IPS DF 6.9 (cell line): Measurements from ENCODE around the gene OR51G2.
"Not testable (repeated sequence)": the region's sequence is repeated elsewhere in the genome, so short reads cannot be mapped to it uniquely, and the experiment has no call there.

ENCODE experiments used
- DNase-seq: peaks from one replicate; pipeline ENCODE4 v3.0.0-alpha.2; 2013; ENCODE audit warnings: low read depth, low spot score
- H3K27ac ChIP-seq: one replicate; pipeline ENCODE4 v1.5.1; 2013; ENCODE audit warnings: low read length, control low read depth
- H3K27me3 ChIP-seq: 2 replicates; pipeline ENCODE4 v1.6.1; 2013; ENCODE audit warnings: mild to moderate bottlenecking, low read length; ENCODE audit not compliant: control insufficient read depth, insufficient read depth
- H3K36me3 ChIP-seq: 2 replicates; pipeline ENCODE4 v1.6.1; 2013; ENCODE audit warnings: low read length; ENCODE audit not compliant: control insufficient read depth, insufficient read depth
- H3K4me1 ChIP-seq: 2 replicates; pipeline ENCODE4 v1.6.1; 2013; ENCODE audit warnings: low read length; ENCODE audit not compliant: control insufficient read depth, insufficient read depth
- H3K4me3 ChIP-seq: 2 replicates; pipeline ENCODE4 v1.5.1; 2013; ENCODE audit warnings: mild to moderate bottlenecking, low read length
- H3K9me3 ChIP-seq: 2 replicates; pipeline ENCODE4 v1.6.1; 2013; ENCODE audit warnings: low read length, inconsistent platforms; ENCODE audit not compliant: control insufficient read depth, insufficient read depth
- WGBS: extraction: QIAGEN DNeasy Blood & Tissue Kit; methylation state at CpG from one replicate; pipeline ENCODE4 v1.1.7; 2013; ENCODE audit warnings: mixed read lengths, missing lambda C conversion rate; ENCODE audit not compliant: insufficient read length, insufficient coverage; 5-methylcytosine and 5-hydroxymethylcytosine counted together

OR51G2 gene, protein sequence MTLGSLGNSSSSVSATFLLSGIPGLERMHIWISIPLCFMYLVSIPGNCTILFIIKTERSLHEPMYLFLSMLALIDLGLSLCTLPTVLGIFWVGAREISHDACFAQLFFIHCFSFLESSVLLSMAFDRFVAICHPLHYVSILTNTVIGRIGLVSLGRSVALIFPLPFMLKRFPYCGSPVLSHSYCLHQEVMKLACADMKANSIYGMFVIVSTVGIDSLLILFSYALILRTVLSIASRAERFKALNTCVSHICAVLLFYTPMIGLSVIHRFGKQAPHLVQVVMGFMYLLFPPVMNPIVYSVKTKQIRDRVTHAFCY

DNA sequence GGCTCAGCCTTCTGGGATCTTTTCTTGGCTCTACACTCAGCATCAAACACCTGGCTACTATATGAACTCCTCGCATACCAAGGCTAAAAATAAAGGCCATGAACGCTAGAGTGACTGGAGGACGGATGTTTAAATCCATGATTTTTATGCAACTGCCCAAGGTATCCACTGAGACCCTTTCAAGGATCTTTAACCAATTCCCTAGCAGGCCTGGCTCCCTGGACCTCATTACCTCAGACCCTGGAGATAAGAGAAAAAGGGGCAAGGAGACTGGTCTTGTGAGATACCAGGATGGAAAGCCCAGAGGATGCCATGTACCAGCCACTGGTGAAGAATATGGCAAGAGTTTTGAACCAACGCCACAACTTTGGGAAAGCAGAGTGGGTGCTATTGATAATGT lies at the start of gene OR51G2:
Gene OR51G2 (minus strand): TSS at position 101 of the 400 bp plus-strand sequence. CDS start 3,687 bp downstream, outside the sequence.
- DNase-seq = no peak

DNA sequence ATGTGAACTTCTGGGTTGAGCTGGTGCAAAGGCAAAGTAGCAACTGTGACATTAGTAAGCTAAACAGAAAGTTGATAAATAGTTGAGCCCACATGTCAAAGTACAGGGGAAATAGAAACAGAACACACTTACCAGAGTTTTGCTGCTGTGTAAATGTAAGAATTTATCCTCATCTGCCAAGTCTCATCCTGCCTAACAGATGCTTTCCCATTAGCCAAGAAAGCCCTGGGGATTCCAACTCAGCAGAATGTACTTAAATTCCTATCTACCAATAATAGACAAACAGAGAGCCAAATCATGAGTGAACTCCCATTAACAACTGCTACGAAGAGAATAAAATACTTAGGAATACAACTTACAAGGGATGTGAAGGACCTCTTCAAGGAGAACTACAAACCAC lies 43.7 kb upstream of the OR51G2 start:
- Histone ChIP-seq H3K27ac (no peak overlapping the region), H3K27me3 (no peaks in the 10 kb centered on the region), H3K36me3 (no peaks in the 10 kb centered on the region), H3K4me3 (no peak overlapping the region), H3K4me1 (no peaks in the 10 kb centered on the region), H3K9me3 (no peaks in the 10 kb centered on the region)
- no CpG with 5 or more reads among the region's 1 CpG for WGBS
- no peak for DNase-seq

More for the DNA sequence above, at the start of gene OR51G2:
- WGBS = no CpG with 5 or more reads among the region's 4 CpGs
- Histone ChIP-seq H3K27ac (no peak within 1 kb of the TSS), H3K4me1 (no peaks in the 10 kb centered on the region), H3K4me3 (no peak within 1 kb of the TSS), H3K36me3 (no peaks in the 10 kb centered on the region), H3K9me3 (no peaks in the 10 kb centered on the region), H3K27me3 (no peaks in the 10 kb centered on the region)

DNA sequence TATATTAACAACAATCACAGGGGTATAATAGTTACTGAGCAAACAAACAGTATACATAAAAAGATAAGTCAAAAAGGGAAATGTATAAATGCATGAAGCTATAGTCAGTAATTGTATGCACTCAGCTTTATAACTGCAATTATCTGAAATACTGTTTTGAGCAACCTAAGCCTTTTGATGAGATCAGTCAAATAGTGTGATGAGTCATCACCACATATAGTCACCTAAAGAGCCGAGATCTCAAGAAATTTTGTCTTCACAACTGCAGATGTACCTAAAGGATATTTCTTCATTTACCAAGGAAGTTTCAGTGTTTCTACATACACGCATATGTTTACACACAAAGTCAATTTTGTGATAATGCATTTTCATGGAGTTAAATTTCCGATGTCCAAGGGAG lies 41.7 kb upstream of the OR51G2 start:
- no peak for DNase-seq
- no peaks in the 10 kb centered on the region for H3K27me3 ChIP-seq

DNA sequence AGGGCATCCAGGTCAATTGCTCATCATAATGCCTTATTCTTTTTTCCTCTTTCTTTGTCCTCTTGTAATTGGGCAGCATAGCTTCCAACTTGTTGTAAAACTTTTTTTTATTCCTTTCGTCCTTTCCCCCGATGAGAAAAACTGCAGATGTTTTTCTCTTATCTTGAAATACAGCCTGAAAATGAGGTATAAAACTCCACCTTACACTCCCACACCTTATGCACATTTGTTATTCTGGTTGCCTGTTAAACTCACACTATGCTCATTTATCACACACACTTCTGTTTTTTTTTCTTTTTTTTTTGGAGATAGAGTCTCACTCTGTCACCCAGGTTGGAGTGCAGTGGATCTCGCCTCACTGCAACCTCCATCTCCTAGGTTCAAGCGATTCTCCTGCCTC lies 38.2 kb upstream of the OR51G2 start:
- no peak for DNase-seq
- no peaks in the 10 kb centered on the region for H3K36me3 ChIP-seq
- no peaks in the 10 kb centered on the region for H3K27me3 ChIP-seq
- no peaks in the 10 kb centered on the region for H3K9me3 ChIP-seq
- no peak overlapping the region for H3K4me3 ChIP-seq
- no CpG with 5 or more reads among the region's 4 CpGs for WGBS
- H3K4me1 ChIP-seq = no peaks in the 10 kb centered on the region
- no peak overlapping the region for H3K27ac ChIP-seq

More for the DNA sequence above, 41.7 kb upstream of the OR51G2 start:
- Histone ChIP-seq H3K27ac (no peak overlapping the region), H3K4me1 (no peaks in the 10 kb centered on the region), H3K4me3 (no peak overlapping the region), H3K9me3 (no peaks in the 10 kb centered on the region), H3K36me3 (no peaks in the 10 kb centered on the region)
- no CpG with 5 or more reads among the region's 3 CpGs for WGBS

DNA sequence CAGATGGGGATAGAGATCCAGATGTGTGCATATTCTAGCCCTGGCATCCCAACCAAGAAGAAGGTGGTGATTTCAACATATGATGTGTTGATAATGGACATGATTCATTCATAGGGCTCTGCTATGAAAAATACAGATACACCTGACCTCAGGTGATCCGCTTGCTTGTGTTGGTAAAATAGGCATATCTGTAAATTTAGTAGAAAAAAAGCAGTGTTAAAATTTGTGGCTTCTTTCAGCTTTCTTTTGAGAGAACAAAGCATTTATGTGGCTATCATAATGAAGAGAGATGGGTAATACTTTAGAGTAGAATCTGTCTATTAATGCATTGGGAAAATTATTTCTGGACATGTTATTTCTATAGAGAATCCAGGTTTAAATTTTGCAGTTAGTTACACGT lies 36.5 kb upstream of the OR51G2 start, which contains the start of gene OR51A2:
Gene OR51A2 (minus strand): TSS at position 101 of the 400 bp plus-strand sequence. CDS start 0 bp downstream, at position 101.
- not testable (repeated sequence) for H3K27me3 ChIP-seq, H3K9me3 ChIP-seq, H3K36me3 ChIP-seq, DNase-seq, H3K4me1 ChIP-seq, H3K4me3 ChIP-seq, H3K27ac ChIP-seq
- no CpG with 5 or more reads among the region's 2 CpGs for WGBS

DNA sequence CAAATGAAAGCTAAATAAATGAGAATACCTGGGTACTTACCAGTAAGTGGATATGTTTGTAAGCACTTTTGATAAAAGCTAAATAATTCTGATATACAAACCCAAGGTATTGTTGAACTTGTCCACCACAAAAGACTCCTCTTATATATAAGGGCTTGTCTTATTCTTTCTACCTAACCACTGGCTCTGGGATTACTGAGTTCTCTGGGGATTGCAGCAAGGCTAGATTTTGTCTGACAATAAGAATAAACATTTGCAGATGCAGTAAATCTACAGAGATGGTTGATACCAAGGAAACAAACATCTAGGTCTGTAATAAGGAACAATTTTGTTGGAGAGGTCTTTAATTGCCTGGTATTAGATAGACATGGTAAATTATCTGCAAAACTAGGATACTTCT lies 28.4 kb upstream of the OR51G2 start, which contains the start of gene OR51A4:
Gene OR51A4 (minus strand): TSS at position 101 of the 400 bp plus-strand sequence. CDS start 505 bp downstream, outside the sequence.
- H3K4me3 ChIP-seq = no peak within 1 kb of the TSS
- no peaks in the 10 kb centered on the region for H3K27me3 ChIP-seq
- H3K9me3 ChIP-seq = no peaks in the 10 kb centered on the region
- no peaks in the 10 kb centered on the region for H3K36me3 ChIP-seq
- no peak within 1 kb of the TSS for H3K27ac ChIP-seq
- DNase-seq = no peak
- H3K4me1 ChIP-seq = no peaks in the 10 kb centered on the region

DNA sequence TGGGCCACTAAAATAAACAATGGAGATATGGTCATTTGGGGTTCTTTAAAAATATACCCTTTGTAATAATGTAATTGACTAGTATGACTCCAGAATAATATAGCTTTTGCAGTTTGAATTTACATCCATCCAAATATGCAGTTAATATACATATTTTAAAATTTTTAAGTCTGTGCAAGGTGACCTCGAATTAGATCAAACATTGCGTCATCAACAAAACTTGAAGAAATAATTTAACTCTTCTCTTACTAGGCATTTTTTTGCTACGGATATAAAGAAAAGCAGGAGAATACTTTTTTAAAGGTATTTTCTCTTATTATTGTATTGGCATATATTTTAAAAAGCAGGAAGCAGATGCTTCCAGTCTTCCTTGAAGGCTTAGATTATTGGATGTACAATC lies 17.6 kb upstream of the OR51G2 start:
- H3K9me3 ChIP-seq = no peaks in the 10 kb centered on the region
- no CpG with 5 or more reads among the region's 3 CpGs for WGBS

DNA sequence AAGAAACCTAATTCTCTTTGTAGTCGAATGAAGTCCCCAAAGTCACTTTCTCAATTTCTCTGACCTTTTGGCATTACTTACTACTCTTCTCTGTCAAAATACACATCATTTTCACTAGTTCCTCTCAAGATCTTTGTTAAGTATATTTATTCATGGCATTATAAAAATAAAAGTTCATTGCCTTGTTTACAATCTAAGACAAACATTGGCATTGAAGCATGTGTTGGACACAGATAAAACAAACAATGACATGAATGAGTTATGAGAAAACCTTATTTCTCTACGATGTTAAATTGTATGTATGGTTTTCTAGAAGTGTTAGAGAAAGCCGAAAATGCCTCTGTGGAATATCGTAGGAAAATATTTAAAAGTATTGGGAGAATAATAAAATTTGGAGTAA lies 13.6 kb upstream of the OR51G2 start:
- WGBS = 100% methylated on average over 3 of the region's 4 CpGs
- Histone ChIP-seq H3K4me3 (no peak overlapping the region), H3K9me3 (no peaks in the 10 kb centered on the region), H3K36me3 (no peaks in the 10 kb centered on the region), H3K27ac (no peak overlapping the region), H3K4me1 (no peaks in the 10 kb centered on the region), H3K27me3 (no peaks in the 10 kb centered on the region)
- DNase-seq = no peak

More for the DNA sequence above, 17.6 kb upstream of the OR51G2 start:
- no peaks in the 10 kb centered on the region for H3K36me3 ChIP-seq
- no peaks in the 10 kb centered on the region for H3K27me3 ChIP-seq
- no peak overlapping the region for H3K4me3 ChIP-seq
- DNase-seq = no peak
- no peak overlapping the region for H3K27ac ChIP-seq
- H3K4me1 ChIP-seq = no peaks in the 10 kb centered on the region

DNA sequence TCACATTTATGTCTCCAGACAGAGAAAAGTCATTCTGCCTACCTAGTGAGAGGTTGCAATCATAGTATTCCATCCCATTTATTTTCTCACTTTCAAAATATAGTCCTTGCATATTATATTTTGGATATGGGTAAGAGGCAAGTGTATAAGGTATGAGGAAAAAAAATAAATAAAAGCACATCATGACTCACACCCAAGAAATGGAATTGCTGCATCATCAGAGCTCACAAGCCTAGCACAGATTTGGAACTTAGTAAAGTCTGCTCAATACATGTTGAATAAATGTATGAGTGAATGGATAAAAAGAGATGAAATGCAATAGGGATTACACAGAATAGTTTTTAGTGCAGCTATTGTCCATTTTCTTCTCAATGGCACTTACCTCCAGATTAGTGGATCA lies 7.5 kb upstream of the OR51G2 start:
- Histone ChIP-seq H3K36me3 (no peaks in the 10 kb centered on the region), H3K4me1 (no peaks in the 10 kb centered on the region), H3K27ac (no peak overlapping the region), H3K9me3 (no peaks in the 10 kb centered on the region), H3K27me3 (no peaks in the 10 kb centered on the region), H3K4me3 (no peak overlapping the region)
- DNase-seq = no peak

DNA sequence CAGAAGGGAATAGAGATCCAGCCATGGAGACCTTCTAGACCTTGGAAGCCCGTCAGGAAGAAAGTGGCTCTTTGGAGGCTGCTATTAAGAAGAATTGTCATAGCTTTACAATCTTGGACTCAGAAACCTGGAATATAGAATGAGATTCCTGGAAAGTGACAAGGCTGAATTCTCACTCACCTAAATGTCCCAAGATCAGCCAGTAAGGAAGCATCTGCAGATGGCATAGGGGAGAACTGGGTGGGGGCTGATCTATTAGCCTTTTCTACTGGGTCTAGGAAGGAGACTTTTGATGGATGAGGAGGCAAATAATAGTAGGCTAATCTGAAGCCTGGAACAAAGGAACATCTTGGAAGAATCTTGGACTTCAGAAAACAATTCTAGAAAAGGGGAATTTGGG lies 5.1 kb upstream of the OR51G2 start, which contains the start of gene OR51G1:
Gene OR51G1 (minus strand): TSS at position 101 of the 400 bp plus-strand sequence. CDS start 0 bp downstream, at position 101.
- no peak within 1 kb of the TSS for H3K27ac ChIP-seq
- H3K36me3 ChIP-seq = no peaks in the 10 kb centered on the region
- no CpG with 5 or more reads among the region's 1 CpG for WGBS
- no peaks in the 10 kb centered on the region for H3K27me3 ChIP-seq
- no peaks in the 10 kb centered on the region for H3K9me3 ChIP-seq
- no peak within 1 kb of the TSS for H3K4me3 ChIP-seq
- no peak for DNase-seq
- H3K4me1 ChIP-seq = no peaks in the 10 kb centered on the region

DNA sequence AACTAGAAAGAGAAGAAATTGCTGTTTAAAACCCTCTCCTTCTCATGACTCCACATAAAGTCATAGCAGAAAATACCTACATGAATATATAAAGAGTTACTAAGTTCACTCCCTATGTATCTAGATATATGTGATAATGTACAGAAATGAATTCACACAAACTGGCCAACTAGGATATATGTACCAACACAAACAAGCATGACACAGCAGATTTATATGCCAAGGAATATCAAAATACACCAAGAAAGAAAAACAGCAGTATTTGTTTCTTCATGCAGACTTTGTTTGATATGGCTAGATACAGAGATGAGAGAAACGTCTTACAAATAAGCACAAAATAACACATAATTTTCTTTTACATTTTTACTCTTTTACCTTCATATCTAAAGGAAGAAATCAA lies 3.2 kb upstream of the OR51G2 start:
- Histone ChIP-seq H3K27ac (no peak overlapping the region), H3K27me3 (no peaks in the 10 kb centered on the region), H3K4me3 (no peak overlapping the region), H3K36me3 (no peaks in the 10 kb centered on the region), H3K4me1 (no peaks in the 10 kb centered on the region), H3K9me3 (no peaks in the 10 kb centered on the region)
- DNase-seq = no peak
- WGBS = no CpG with 5 or more reads among the region's 1 CpG
